HG02943 (cell line): ENCODE measurements around the gene C2CD3.
"Not testable (repeated sequence)": the region's sequence is repeated elsewhere in the genome, so short reads cannot be mapped to it uniquely, and the experiment has no call there.

ENCODE experiments used
- ATAC-seq: cut with Tn5 transposase; IDR thresholded peaks from one replicate; pipeline ENCODE4 v1.9.1; 2021; ENCODE audit warnings: mild to moderate bottlenecking, low read depth, moderate library complexity; ENCODE audit not compliant: unreplicated experiment

C2CD3 gene

GRCh38 chr11:73988227-73988626 lies 182.6 kb downstream of the C2CD3 start:
- ATAC-seq, result no peak

DNA sequence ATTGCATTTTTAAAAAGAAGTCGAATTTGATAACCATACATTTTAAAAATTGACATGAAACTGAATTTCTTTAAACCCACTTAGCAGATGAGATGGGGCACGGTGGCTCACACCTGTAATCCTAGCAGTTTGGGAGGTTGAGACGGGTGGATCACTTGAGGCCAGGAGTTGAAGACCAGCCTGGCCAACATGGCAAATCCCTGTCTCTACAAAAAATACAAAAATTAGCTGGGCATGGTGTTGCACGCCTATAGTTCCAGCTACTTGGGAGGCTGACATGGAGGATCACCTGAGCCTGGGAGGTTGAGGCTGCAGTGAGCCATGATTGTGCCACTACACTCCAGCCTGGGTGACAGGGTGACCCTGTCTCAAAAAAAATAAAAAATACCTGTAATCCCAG lies 185.1 kb downstream of the C2CD3 start:
- ATAC-seq, result not testable (repeated sequence)

- no peak for ATAC-seq
Observed at GRCh38 chr11:73983741-73984538, 186.9 kb downstream of the C2CD3 start.

DNA sequence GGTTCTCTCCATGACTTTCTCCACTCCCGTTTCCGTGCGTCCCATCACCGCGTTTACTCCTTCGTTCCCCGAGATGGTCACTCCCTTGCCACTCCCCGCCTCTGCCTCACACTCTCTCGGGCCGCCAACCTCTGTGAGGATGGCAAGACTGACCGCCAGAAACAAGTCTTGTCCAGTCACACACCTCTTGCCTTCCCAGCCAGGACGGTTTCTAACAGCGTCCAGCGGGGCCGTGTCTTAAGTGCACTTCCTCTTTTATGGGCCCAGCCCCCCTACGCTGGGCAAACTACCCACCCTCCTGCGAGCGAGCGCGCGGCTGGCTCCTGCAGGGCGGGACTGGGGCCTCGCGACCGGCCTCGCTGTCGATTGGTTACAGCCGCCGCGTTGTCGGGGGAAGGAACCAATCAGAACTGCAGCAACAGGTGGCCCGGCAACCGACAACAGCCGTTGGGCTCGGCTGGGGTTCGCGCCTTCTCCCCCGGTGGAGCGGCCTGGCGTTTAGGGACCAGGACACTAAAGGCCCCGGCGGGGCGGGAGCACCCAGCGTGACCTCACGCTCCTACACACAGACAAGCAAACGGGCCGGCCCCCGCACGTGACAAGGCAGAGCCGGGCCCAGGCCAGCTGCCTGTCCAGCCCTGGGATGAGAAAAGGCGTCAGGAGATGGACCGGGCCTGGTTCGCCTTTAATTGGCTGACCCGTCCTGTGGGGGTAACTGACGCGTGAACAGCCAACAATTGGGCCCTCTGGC lies 187.6 kb downstream of the C2CD3 start:
- ATAC-seq, result peak; percentile 71

DNA sequence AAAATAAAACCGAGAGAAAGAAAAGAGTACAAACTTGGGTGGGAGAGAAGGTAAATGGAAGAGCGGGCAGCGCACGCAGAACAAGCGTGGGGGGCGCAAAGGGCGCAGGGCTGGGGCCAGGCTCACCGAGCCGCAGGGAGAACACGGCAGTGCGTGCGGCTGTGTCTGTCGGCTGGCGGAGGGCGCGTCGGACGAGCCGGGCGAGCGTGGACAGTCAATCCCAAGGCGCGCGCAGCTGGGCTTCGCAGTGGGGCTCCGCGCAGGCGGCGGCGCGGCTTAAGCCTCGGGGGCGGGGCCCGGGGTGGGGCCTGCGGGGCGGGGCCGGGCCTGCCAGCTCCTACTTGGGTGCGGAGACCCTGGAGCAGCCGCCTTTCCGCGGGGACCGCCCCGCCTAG lies 188.2 kb downstream of the C2CD3 start, which contains the start of gene UCP2:
Gene UCP2, minus strand, starts transcription at position 249 of the 395 bp plus-strand sequence. CDS start 4,465 bp downstream, outside the sequence.
- peak; percentile 37 for ATAC-seq

DNA sequence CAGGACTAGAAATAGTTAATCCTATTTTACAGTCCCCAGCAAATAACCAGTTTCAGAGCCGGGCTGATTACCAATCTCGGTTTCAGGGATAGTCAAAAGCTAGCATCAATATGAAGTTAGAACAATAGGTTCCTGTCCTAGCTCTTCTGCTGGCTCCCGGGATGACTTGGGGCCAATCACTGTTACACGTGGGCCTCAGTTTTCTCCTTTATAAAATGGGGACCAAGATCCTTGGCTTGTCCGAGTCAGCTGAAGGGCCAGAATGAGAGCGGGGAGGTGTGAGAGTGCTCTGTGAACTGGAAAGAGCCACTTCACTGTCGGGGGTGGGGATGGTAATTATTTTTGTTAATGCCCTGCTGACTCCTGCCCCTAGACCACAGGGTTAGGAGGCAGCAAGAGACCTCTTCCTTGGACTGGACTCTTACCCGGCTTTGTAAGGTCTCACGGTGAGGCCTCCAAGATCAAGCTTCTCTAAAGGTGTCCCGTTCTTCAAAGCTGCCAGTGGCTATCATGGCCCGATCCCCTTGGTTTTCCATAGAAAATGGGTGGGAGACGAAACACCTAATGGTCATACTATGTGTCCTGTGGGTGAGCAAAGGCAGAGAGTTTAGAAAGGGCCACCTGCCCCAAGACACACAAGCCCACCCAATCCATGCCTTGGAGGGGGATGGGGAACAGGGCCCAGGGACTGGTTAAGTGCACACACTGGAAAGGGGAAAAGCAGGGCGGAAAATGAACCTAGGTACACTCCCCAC lies 189.6 kb downstream of the C2CD3 start:
- ATAC-seq, result no peak

DNA sequence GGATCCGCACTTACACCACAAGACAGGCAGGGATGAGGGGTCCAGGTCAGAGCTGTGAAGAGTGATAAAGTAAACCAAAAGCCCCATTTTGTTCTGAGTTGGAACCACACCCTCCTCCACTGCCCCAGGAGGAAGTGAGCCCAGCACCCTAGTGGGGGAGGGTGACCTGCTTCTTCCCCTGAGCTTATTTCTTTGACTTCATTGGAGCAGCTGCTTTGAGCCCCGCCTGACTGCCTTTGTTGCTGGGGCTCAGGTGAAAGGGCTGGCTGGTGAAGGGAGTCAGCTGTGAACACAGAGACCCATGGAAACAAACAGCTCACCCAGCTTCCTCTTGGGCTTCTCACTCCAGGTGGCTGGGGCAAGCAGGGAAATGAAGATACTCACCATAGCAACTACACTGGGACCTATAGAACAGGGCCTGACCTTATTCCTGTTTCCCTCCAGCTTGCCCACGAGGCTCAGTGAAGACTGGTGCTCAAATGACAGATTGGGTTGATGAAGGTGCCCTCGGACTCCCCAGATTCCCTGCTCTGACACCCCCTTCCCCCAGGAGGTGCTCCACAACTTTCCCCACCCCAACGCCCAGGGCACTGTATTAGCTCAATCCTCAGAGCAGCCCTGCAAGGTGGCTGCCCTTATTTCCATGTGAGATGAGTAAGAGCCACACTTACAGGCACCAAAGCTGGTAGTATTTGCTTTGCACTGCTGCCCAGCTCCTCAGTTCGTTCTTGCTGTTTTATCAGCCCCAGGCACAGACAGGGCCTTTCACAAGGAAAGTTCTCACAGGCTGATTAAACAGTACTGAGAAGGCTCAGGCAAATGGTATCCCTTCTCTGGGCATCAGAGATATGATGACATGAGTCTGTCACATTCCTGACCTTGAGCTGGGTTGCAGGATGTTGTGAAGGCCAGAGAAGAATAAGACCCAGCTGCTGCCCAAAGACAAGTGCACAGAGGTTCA lies 190.5 kb downstream of the C2CD3 start:
- ATAC-seq, result peak; percentile 39

DNA sequence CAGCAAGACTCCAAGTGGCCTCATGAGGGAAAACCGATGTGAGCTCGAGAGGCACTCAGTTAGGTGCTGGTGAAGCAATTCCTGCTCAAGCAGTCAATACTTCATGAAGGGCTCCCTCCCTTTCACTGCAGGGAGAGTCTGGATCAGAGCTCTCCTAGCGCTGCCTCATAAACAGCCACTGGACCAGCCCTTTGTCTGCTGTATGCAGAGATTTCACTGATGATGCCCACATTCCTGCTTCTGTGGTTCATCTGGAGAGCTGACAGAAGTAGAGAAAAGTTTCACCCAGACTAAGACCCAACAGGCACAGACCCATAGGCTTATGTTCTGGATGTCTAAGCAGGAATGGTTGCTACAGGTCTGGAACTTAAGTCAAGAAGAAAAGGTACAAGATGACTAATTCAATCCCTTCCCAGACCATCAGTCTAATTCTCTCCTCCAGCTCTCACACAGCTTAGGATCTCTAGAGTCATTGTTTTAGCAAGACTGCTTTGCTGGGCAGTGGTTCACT lies 192.2 kb downstream of the C2CD3 start:
- ATAC-seq, result no peak

DNA sequence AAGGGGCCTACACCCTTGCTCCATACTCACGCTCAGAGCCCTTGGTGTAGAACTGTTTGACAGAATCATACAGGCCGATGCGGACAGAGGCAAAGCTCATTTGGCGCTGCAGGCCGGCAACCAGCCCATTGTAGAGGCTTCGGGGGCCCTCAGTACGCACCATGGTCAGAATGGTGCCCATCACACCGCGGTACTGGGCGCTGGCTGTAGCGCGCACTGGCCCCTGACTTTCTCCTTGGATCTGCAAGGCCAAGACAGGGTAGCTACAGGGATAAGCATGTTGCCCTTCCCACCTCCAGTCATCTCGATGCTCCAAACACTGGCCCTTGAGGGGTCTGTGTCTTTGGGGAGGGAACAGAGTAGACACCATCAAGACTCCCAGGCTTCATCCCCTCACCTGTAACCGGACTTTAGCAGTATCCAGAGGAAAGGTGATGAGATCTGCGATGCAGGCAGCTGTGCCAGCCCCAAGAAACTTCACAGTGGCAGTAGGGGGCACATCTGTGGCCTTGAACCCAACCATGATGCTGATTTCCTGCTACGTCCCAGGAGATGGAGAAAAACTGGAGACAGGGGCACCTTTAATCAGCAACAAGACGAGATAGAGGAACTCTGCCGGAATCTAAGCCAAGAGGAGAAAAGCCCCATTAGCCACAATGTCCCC lies 192.8 kb downstream of the C2CD3 start:
- ATAC-seq, result no peak

GRCh38 chr11:73976451-73977151 lies 194.2 kb downstream of the C2CD3 start:
- ATAC-seq, result no peak

DNA sequence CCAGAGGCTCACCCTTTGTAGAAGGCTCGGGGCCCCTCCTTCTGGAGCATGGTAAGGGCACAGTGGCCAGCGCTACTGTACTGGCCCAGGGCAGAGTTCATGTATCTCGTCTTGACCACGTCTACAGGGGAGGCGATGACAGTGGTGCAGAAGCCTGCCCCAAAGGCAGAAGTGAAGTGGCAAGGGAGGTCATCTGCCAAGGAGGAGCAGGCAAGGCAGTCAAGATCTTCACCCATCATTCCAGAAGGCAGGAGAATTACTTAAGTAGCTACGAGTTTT lies 195.4 kb downstream of the C2CD3 start:
- ATAC-seq, result no peak

- no peak for ATAC-seq
Observed at GRCh38 chr11:73974604-73975478, 196.0 kb downstream of the C2CD3 start.

- ATAC-seq, result no peak
Observed at GRCh38 chr11:73972620-73973449, 198.0 kb downstream of the C2CD3 start.

DNA sequence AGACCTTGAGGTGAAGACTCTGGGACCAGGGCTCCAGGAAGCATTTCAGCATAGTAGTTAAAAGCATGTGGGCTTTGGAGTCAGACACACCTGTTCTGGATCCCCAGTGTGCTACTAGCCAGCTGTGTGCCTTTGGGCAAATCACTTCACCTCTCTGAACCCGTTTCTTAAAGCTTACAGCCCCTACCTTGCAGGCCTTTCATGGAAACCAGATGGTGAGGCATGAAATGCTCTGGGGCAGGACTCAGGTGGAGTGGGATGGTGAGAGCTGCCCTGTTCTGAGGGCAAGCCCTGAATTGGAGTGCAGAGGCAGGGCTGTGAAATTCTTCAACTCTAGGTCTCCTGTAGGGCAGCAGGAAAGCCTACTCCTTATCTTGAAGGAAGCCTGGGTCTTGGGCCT lies 198.6 kb downstream of the C2CD3 start:
- ATAC-seq, result no peak

- ATAC-seq, result no peak
Observed at GRCh38 chr11:73971175-73971719, 199.6 kb downstream of the C2CD3 start.

DNA sequence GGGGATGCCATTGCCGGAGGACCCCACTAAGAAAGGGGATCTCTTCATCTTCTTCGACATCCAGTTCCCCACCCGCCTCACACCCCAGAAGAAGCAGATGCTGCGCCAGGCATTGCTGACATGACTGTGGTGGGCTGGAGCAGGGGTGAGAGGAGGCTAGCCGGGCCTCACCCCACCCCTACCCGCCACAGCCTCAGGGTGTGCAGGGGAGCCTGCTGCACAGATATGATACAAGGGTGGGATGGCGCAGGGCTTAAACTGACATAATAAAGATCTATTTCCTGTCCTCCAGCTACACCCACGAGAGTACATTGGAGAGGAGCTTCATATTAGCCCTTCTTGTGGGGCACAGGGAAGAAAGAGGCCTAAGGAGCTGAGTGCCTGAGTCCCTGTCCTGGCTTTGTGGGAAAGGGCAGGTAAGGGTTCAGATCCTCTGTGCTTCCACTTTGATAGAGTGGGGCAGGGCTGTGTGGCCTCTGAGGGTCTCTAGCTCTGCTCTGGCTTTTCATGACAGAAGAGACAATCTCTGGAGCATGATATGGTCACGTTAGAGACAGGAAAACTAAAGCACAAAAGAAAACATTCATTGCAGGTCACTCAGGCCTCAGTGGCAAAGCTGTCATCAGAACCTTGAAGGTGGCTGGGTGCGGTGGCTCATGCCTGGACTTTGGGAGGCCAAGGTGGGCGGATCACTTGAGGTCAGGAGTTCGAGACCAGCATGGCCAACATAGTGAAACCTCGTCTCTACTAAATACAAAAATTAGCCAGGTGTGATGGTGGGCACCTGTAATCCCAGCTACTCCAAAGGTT lies 200.6 kb downstream of the C2CD3 start:
- ATAC-seq, result no peak
